Stimulated activated CD4-positive, alpha-beta T cell treated with anti-CD3 and anti-CD28 coated beads, Interleukin-1b, Interleukin-23, amount 100 ng/mL, for 24 hours (primary cell): ENCODE data around the gene CDH1.
"Not testable (repeated sequence)": the region's sequence is repeated elsewhere in the genome, so short reads cannot be mapped to it uniquely, and the experiment has no call there.

Experiments used
- DNase-seq, 4 experiments: peaks; one replicate each; pipeline ENCODE4 v3.0.0-alpha.2; 2020; ENCODE audit warnings: low read depth in 4 of 4, low spot score in 1 of 4

Gene CDH1

GRCh38 chr16:68786685-68787418 is 49.8 kb downstream of the CDH1 start:
- no peak for DNase-seq

GRCh38 chr16:68787419-68787807 is 50.3 kb downstream of the CDH1 start:
- not testable (repeated sequence) for DNase-seq

- no peak for DNase-seq
Measured at GRCh38 chr16:68790130-68790761, 53.2 kb downstream of the CDH1 start.

DNA sequence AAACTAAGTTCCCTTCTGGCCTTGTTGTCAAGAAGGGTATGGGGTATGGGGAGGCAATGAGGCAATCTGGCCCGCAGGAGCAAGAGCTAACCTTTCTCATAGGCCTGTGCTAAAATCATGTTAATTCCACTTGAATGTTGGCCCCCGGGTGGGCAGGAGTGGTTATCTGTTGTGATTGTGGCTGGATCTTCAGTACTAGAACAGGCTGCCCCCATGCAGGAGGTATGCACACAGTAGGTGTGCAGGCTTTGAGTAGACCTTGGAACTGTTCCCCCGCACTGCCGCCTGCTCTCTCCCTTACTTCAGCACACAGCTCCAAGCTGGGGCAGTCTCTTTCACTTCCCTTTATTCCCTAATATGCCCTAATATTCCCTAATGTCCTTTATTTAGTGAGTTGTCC is 53.9 kb downstream of the CDH1 start:
- no peak for DNase-seq

GRCh38 chr16:68792465-68793324 is 55.6 kb downstream of the CDH1 start:
- DNase-seq = no peak

DNA sequence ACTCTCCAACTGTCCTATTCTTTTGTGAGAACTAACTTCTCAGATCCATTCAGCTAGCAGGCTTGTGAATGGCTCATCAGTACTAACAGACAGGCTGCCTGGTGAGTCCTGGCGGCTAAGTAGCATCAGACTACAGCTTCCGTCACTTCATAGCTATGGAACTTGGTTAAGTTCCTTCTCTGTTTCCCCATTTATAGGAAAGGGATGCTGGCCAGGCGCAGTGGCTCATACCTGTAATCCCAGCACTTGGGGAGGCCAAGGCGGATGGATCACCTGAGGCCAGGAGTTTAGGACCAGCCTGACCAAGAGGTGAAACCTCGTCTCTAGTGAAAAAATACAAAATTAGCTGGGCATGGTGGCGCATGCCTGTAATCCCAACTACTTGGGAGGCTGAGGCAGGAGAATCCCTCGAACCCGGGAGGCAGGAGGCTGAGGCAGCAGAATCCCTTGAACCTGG is 56.3 kb downstream of the CDH1 start:
- no peak for DNase-seq

DNA sequence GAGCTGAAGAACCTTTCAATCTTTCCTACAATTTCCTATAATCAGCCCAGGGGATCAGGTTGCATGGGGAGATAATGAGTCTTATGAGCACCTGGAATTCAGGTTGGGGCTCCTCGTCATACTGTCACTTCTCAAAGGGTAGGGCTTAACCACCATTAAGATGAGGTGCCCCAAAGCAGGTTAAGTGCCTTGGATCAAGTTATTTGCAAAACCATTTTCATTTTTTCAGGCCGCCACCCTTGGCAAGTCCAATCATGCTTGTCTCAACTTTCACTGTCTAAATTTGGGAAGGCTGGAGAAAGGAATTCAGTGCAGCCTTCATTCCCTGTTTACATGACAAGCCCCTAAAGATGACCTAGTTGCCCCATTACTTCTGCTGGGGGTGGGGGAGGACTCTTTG is 61.3 kb downstream of the CDH1 start:
- no peak for DNase-seq

DNA sequence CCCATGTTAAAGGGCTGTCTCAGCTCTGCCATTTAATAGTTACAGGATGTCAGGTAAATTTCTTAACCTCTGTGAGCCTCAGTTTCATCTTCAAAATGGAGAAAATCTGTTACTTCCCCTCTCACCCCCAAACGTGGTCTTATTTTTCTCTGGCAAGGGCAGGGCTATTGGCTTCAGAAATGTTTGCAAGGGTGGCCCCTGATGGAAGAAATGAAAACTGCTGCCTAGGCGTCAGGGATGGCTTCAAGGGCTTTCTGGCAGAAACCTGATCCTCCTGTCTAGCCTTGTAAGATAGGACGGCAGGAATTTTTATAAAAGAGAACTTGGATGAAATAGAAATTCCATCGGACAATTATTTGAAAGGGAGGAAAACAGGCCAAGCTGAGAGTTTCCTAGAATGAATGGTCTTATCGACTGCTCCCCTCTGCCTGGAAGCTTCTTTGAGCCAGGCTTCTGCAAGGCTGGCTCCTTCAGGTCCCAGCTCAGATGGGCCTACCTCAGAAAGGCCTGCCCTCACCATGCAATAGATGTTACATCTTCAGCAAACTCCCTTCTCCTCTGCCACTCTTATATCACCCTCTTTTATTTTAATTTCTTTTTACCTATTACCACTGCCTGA is 63.3 kb downstream of the CDH1 start:
- peak in 3 of 4 experiments; percentile 5 to 21 (median 10) for DNase-seq

DNA sequence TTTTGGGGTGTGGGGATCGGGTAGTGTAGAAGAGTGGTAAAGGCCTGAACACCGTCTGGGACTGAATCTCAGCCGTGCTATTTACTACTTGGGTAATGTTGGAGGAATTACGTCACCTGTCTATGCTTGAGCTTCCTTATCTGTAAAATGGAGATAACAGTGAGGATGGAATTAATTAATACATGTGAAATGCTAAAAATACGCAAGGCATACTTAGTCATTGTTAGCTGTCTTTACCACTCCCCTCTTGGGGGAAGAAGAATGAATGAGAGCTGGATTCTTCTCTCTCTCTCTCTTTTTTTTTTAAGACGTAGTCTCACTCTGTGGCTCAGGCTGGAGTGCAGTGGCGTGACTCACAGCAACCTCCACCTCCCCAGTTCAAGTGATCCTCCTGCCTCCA is 65.1 kb downstream of the CDH1 start:
- no peak for DNase-seq

DNA sequence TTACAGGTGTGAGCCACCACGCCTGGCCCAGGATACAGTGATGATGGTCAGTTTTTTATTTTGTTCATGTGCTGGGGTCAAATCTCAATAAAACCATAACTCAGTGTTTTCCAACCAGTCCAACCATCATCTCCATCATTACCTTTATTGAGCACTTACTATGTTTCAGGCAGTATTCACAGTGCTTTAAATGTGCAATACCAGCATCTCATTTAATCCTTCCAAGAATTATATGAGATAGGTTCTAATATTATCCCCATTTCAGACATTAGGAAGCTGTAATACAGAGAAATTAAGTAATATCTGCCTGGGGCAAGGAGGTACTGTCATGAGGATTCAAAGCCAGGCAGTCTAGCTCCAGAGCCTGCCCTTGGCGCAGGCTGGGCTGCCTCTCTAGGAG is 69.3 kb downstream of the CDH1 start:
- no peak for DNase-seq

DNA sequence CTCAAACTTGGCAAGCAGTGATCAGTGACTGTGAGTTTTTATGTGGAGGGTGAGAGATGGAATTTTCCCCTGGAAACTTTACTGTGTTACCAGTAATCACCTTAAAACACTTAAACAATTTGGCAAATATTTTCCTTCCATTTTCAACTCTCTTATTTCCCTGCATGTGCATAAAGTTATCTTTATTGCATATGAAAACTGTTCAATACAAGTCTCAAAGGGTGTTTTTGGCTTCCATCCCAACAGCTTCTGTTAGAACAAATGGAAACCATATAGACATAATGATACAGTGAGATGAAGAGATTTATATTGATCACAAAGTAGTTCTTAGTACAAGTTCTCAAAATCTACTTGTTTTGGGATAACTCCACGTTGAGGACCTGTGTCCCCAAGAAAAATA is 69.9 kb downstream of the CDH1 start:
- no peak for DNase-seq

DNA sequence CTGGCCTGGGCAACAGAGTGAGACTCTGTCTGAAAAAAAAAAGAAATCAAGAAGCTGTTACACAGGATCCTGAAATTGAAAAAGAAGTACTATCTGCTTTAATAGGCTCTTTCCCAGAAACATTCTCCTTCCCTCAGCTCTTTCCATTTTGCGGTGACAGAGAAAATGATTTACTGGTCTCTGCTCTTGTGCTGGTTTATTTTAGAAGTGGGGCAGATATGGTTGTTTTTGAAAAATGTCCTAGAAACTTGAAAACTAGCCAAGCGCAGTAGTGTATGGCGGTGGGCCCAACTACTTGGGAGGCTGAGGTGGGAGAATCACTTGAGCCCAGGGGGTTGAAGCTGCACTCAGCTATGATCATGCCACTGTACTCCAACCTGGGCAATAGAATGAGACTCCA is 77.4 kb downstream of the CDH1 start:
- no peak for DNase-seq

GRCh38 chr16:68823401-68824135 is 86.5 kb downstream of the CDH1 start:
- DNase-seq = no peak

- DNase-seq = no peak
Measured at GRCh38 chr16:68825427-68825826, 88.3 kb downstream of the CDH1 start.

GRCh38 chr16:68826652-68827051 is 89.6 kb downstream of the CDH1 start:
- no peak for DNase-seq

- DNase-seq = no peak
Measured at GRCh38 chr16:68833251-68833650, 96.2 kb downstream of the CDH1 start.

DNA sequence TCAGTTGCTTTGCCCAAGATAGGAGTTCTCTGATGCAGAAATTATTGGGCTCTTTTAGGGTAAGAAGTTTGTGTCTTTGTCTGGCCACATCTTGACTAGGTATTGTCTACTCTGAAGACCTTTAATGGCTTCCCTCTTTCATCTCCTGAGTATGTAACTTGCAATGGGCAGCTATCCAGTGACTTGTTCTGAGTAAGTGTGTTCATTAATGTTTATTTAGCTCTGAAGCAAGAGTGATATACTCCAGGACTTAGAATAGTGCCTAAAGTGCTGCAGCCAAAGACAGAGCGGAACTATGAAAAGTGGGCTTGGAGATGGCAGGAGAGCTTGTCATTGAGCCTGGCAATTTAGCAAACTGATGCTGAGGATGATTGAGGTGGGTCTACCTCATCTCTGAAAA is 97.5 kb downstream of the CDH1 start:
- DNase-seq = no peak

DNA sequence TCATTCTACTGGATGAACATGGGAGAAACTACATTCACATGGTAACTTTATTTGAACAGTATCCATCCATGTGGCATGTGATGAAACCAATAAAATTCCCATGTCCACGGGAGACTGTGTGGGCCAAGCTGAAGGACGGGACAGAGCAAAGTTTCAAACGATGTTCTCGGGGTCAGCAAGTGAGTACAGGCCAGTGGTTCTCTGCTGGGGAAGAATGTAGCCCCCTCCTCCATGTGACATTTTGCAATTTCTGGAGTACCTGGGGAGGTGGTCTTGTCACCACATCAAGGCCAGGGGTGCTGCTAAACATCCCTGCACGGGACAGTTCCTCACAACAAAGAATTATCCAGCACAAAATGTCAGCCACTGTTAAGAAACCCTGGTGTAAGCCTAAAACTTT is 98.9 kb downstream of the CDH1 start:
- DNase-seq = no peak

DNA sequence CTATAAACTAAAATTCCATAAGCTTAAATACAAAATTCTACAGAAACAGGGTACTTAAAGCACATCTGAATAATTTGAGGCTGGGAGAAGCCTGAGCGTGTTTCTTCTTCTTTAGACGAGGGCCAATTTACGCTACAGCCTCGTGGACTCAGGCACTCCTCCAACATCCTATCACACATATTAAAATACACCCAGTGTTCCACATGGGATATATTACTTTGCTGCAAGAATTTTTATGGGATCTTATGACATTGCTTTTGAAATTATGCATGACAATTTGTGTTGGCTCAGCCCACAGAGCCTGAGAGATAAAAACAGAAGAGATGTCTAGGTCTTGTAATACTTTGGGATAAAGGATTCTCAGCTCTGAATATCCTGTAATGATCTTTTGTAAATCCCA is 102.7 kb downstream of the CDH1 start:
- no peak for DNase-seq

- not testable (repeated sequence) for DNase-seq
Measured at GRCh38 chr16:68842964-68843481, 105.9 kb downstream of the CDH1 start.
